Measurements from ENCODE around the gene ZIC2.
"Not testable (repeated sequence)": the region's sequence is repeated elsewhere in the genome, so short reads cannot be mapped to it uniquely, and the experiment has no call there.

The ZIC2 gene

GRCh38 chr13:99995589-99996380 is 14.2 kb downstream of the ZIC2 start:
- DNase-seq = no peak

GRCh38 chr13:99996381-99996973 is 14.9 kb downstream of the ZIC2 start:
- DNase-seq = no peak

GRCh38 chr13:99997702-99998214 is 16.2 kb downstream of the ZIC2 start:
- no peak for DNase-seq

- no peak for DNase-seq
Measured at GRCh38 chr13:99998261-99998660, 16.7 kb downstream of the ZIC2 start.

GRCh38 chr13:100014621-100015020 is 33.0 kb downstream of the ZIC2 start:
- no peak for DNase-seq

- DNase-seq = no peak
Measured at GRCh38 chr13:100019780-100020356, 38.3 kb downstream of the ZIC2 start.

DNA sequence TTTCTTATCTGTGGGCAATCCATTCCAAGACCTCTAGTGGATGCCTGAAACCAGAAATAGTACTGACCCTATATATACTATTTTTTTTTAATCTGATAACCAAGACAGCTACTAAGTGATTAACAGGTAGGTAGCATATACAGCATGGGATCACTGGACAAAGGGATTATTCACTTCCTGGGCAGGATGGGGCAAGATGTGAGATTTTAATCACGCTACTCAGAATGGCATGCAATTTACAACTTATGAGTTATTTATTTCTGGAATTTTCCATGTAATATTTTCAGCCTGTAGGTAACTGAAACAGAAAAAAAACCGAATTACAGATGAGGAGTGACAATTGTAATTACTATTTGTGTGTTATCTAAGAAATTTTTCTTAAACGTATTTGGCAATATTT is 41.2 kb downstream of the ZIC2 start:
- no peak for DNase-seq

- DNase-seq = no peak
Measured at GRCh38 chr13:100024023-100024422, 42.4 kb downstream of the ZIC2 start.

- DNase-seq = no peak
Measured at GRCh38 chr13:100029933-100030332, 48.3 kb downstream of the ZIC2 start.

- DNase-seq = not testable (repeated sequence)
Measured at GRCh38 chr13:100032642-100033041, 51.1 kb downstream of the ZIC2 start.

- DNase-seq = no peak
Measured at GRCh38 chr13:100035936-100036335, 54.4 kb downstream of the ZIC2 start.

All from amygdala (tissue), 56 donors.